ENCODE data around the gene DNM1L. TPM values are rescaled to one million over a fixed set of nuclear protein-coding genes. Genes with fewer than 3 reads are reported as not detected.
A peak's percentile ranks its signal among the peaks of the same experiment; 100 is the strongest.

The DNM1L gene
- polyA plus RNA-seq, 2 of the 4 experiments (the other 2 are of a cell fraction) = 67.0 to 121 TPM

DNA sequence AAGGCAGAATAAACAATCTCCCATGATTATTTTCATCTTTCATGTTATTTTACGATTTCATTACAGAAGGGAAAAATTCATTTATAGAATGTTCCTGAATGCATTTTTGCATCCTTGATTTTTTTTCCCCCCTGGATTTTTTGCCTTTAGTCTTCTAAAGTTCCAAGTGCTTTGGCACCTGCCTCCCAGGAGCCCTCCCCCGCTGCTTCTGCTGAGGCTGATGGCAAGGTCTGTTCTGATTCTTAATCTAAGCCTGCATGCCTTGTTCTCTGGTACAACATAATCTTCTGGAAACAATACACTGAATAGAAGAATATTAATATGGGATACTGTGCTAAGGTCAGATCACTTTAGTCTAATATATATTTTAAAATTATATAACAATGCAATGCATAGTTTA lies 58.6 kb downstream of the DNM1L start:
- Histone ChIP-seq H3K4me1 (no peaks in the 10 kb centered on the region), H3K4me3 (no peak overlapping the region), H3K9me3 (no peaks in the 10 kb centered on the region), H3K27ac (no peak overlapping the region), H3K4me2 (no peak overlapping the region)
- FAIRE-seq = no peak
- POLR2A ChIA-PET = no interaction called here
- CTCF ChIA-PET = interaction anchor here (1.7 kb wide), 1 partner anchor 18 kb away, joined by 10 read pairs; the partner anchor contains the start of gene YARS2
- no peak for ATAC-seq
- no peak for DNase-seq (ENCODE audit: low read depth in 1 of 2, low spot score in 1 of 2)
- TF ChIP-seq PHF8 (IDR thresholded peaks at IDR 0.05; ENCODE audit: borderline replicate concordance, low read depth) (no peak), CTCF (IDR thresholded peaks at IDR 0.05) (no peak), ATOH8 (CRISPR knock-in tag; IDR thresholded peaks at IDR 0.05; ENCODE audit: low read depth) (no peak), CEBPB (IDR thresholded peaks at IDR 0.05) (no peak), ZNF302 (CRISPR knock-in tag; IDR thresholded peaks at IDR 0.05) (no peak), RFX5 (IDR thresholded peaks at IDR 0.05) (no peak), TFCP2L1 (CRISPR knock-in tag; IDR thresholded peaks at IDR 0.05) (no peak), MYC (IDR thresholded peaks at IDR 0.05; ENCODE audit: borderline replicate concordance, low read length) (no peak), RNF2 (IDR thresholded peaks at IDR 0.05; ENCODE audit: borderline replicate concordance, low read depth) (no peak), ELK1 (IDR thresholded peaks at IDR 0.05; ENCODE audit: low read depth, low read length) (no peak)
- TF ChIP-seq, protein P1, sequence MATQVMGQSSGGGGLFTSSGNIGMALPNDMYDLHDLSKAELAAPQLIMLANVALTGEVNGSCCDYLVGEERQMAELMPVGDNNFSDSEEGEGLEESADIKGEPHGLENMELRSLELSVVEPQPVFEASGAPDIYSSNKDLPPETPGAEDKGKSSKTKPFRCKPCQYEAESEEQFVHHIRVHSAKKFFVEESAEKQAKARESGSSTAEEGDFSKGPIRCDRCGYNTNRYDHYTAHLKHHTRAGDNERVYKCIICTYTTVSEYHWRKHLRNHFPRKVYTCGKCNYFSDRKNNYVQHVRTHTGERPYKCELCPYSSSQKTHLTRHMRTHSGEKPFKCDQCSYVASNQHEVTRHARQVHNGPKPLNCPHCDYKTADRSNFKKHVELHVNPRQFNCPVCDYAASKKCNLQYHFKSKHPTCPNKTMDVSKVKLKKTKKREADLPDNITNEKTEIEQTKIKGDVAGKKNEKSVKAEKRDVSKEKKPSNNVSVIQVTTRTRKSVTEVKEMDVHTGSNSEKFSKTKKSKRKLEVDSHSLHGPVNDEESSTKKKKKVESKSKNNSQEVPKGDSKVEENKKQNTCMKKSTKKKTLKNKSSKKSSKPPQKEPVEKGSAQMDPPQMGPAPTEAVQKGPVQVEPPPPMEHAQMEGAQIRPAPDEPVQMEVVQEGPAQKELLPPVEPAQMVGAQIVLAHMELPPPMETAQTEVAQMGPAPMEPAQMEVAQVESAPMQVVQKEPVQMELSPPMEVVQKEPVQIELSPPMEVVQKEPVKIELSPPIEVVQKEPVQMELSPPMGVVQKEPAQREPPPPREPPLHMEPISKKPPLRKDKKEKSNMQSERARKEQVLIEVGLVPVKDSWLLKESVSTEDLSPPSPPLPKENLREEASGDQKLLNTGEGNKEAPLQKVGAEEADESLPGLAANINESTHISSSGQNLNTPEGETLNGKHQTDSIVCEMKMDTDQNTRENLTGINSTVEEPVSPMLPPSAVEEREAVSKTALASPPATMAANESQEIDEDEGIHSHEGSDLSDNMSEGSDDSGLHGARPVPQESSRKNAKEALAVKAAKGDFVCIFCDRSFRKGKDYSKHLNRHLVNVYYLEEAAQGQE (IDR thresholded peaks at IDR 0.05) = no peak
- WGBS (ENCODE audit: missing lambda C conversion rate) = 86% methylated on average over 2 of the region's 2 CpGs

- 95% methylated on average over 2 of the region's 2 CpGs for WGBS (ENCODE audit: missing lambda C conversion rate)
- H3K4me2 ChIP-seq = no peak overlapping the region
- no peak overlapping the region for H3K27ac ChIP-seq
- ATAC-seq (no peak), FAIRE-seq (peak; percentile 78), DNase-seq (ENCODE audit: low read depth in 1 of 2, low spot score in 1 of 2) (no peak)
- H3K4me3 ChIP-seq = no peak overlapping the region
- H3K4me1 ChIP-seq = no peaks in the 10 kb centered on the region
- POLR2A ChIA-PET = no interaction called here
- TF ChIP-seq JUN (IDR thresholded peaks at IDR 0.05) = no peak
- TF ChIP-seq NFE2L2 (conservative IDR thresholded peaks at IDR 0.05; ENCODE audit: low read length) = no peak
- TF ChIP-seq JUNB (IDR thresholded peaks at IDR 0.05) = no peak
- TF ChIP-seq HES2 (IDR thresholded peaks at IDR 0.05) = no peak
- TF ChIP-seq USF2 (IDR thresholded peaks at IDR 0.05) = no peak
- no peak for TF ChIP-seq CEBPB (IDR thresholded peaks at IDR 0.05)
- TF ChIP-seq HOXB13 (CRISPR knock-in tag; IDR thresholded peaks at IDR 0.05; ENCODE audit: low read depth) = no peak
- TF ChIP-seq BCL3 (IDR thresholded peaks at IDR 0.05) = no peak
- TF ChIP-seq RFX5 (IDR thresholded peaks at IDR 0.05) = no peak
- TF ChIP-seq FOSL2 (IDR thresholded peaks at IDR 0.05) = no peak
- no peak for TF ChIP-seq FOSL2 (CRISPR knock-in tag; IDR thresholded peaks at IDR 0.05)
- TF ChIP-seq ZNF302 (CRISPR knock-in tag; IDR thresholded peaks at IDR 0.05) = no peak
- TF ChIP-seq BHLHE40 (IDR thresholded peaks at IDR 0.05; ENCODE audit: low read depth, low read length) = no peak
- no peak for TF ChIP-seq CHD4 (IDR thresholded peaks at IDR 0.05; ENCODE audit: borderline replicate concordance)
- CTCF ChIA-PET = interaction anchor here (1.0 to 1.1 kb wide), 2 partner anchors 16 to 17 kb away, joined by 3 to 4 read pairs; partner anchors contain the start of gene YARS2
- H3K9me3 ChIP-seq = no peaks in the 10 kb centered on the region
These were observed 60.2 kb downstream of the DNM1L start for GRCh38 chr12:32739279-32739678.

All from A549 (cell line).